Astrocyte of the cerebellum (primary cell): Measurements from ENCODE around the gene USP20.
A peak's percentile ranks its signal among the peaks of the same experiment; 100 is the strongest.

Experiments
- DNase-seq: peaks from one replicate; pipeline ENCODE4 v3.0.0-alpha.2; 2011; ENCODE audit warnings: low read depth
- H3K4me3 ChIP-seq: 2 replicates; pipeline ENCODE4 v1.5.1; 2011; ENCODE audit warnings: mild to moderate bottlenecking, low read depth, low read length, moderate library complexity
- in situ Hi-C: cut with HindIII; loops from 2 replicates; pipeline ENCODE4 v1.10.0; 2017; ENCODE audit warnings: low sequenced_read_pairs
- TF ChIP-seq, protein P1 (sequence below): IDR thresholded peaks from 2 replicates; pipeline ENCODE4 v1.5.1; 2012; ENCODE audit warnings: low read length, low read depth, moderate library complexity, mild to moderate bottlenecking; ENCODE audit errors: missing control alignments

USP20 gene

DNA sequence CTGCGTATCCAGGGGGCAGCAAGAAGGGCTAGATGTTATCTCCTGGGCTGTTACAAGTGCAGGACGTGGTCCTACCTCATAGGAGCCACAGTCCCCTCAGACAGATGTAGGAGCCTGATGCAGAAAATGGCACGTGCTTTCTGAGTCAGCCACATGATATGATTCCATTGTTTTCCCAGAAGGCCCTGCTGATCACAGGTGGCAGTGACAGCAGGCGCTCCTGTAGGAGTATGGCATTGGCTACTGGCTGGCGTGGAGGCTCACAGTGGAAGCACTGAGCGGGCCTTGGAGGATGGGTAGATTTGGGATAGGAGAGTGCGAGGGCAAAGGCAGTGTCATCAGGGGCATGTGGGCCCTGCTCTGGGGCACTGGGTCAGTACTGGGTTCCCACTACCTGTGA, 21.9 kb downstream of the USP20 start:
- no peak overlapping the region for H3K4me3 ChIP-seq
- TF ChIP-seq, protein P1, sequence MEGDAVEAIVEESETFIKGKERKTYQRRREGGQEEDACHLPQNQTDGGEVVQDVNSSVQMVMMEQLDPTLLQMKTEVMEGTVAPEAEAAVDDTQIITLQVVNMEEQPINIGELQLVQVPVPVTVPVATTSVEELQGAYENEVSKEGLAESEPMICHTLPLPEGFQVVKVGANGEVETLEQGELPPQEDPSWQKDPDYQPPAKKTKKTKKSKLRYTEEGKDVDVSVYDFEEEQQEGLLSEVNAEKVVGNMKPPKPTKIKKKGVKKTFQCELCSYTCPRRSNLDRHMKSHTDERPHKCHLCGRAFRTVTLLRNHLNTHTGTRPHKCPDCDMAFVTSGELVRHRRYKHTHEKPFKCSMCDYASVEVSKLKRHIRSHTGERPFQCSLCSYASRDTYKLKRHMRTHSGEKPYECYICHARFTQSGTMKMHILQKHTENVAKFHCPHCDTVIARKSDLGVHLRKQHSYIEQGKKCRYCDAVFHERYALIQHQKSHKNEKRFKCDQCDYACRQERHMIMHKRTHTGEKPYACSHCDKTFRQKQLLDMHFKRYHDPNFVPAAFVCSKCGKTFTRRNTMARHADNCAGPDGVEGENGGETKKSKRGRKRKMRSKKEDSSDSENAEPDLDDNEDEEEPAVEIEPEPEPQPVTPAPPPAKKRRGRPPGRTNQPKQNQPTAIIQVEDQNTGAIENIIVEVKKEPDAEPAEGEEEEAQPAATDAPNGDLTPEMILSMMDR = no peak
- DNase-seq = no peak
- in situ Hi-C loops = no loop called here

GRCh38 chr9:129858167-129858962, 23.1 kb downstream of the USP20 start:
- in situ Hi-C loops = no loop called here
- TF ChIP-seq, protein P1 = no peak

DNA sequence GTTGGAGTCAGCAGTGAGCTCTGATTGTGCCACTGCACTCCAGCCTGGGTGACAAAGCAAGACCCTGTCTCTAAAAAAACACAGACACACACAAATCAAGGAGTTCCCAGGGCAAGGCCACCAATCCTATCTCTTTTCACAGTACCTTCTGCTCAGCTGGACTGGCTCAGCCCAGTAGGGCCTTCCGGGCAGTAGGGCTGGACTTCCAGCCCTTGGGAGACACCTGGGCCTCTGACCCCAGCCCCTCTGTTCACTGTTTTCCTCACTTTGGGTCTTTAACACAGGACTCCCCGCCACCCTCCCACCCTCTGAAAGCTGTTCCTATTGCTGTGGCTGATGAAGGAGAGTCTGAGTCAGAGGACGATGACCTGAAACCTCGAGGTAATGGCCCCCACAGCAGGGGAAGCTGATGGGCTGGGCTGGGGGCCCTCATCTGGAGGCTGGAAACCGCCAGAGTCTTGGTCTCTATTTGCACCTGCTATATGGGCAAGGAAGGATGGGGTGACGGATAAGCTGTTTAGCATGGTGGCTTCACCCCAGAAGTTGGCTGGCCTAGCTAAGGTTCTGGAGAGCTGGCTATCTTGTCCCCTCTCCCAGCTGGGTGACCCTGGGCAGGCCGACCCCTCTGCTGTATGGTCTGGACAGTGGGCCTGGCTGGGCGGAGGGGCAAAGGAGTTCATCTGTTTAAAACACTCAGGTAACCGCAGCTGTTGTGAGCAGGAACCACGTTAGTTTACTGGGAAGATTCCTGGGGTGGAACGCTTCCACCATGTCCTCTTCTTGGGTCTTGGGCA, 25.6 kb downstream of the USP20 start:
- in situ Hi-C loops = no loop called here
- TF ChIP-seq, protein P1 = no peak
- H3K4me3 ChIP-seq = no peak overlapping the region
- DNase-seq = no peak

More at GRCh38 chr9:129858167-129858962, 23.1 kb downstream of the USP20 start:
- no peak overlapping the region for H3K4me3 ChIP-seq
- no peak for DNase-seq

DNA sequence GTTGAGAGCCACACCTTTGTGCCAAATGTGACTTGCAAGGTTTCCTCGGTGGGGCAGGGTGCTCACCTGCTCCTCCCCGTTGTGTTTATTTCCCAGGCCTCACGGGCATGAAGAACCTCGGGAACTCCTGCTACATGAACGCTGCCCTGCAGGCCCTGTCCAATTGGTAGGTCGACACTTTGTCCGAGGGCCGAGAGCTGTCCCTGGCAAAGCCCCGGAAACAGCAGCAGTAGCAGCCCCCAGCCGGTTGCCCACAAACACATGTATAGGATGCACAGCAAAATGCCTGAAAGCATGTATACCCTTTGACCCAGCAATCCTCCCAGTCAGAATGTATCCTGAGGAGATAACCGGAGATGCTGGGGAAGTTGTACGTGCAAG, 26.2 kb downstream of the USP20 start:
- H3K4me3 ChIP-seq = no peak overlapping the region
- in situ Hi-C loops = no loop called here
- DNase-seq = no peak
- TF ChIP-seq, protein P1 = no peak

DNA sequence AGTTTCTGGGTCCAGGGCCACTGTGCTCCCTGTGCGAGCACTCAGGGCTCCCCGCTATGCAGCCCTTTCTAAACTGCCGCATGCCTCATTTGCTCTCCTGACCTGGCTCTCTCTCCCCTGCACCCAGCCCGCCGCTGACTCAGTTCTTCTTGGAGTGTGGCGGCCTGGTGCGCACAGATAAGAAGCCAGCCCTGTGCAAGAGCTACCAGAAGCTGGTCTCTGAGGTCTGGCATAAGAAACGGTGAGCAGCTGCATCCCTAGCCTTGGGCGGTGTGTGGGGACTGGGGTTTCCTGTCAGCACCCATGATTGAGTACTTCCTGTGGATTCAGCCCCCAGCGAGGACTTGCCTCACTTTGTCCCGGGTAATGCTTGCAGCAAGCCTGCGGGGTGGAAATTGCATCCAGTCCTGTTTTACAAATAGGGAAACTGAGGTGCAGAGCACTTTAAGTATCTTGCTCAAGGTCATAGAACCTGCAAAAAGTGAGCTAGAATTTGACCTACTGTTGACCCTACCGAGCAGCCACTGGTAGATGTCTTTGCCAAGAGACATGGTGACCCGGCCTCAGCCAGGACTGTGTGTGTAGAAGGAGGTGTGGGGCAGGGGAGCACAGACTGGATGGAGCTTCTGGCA, 27.9 kb downstream of the USP20 start:
- TF ChIP-seq, protein P1 = no peak
- peak; percentile 45 for DNase-seq
- in situ Hi-C loops = no loop called here
- H3K4me3 ChIP-seq = no peak overlapping the region

DNA sequence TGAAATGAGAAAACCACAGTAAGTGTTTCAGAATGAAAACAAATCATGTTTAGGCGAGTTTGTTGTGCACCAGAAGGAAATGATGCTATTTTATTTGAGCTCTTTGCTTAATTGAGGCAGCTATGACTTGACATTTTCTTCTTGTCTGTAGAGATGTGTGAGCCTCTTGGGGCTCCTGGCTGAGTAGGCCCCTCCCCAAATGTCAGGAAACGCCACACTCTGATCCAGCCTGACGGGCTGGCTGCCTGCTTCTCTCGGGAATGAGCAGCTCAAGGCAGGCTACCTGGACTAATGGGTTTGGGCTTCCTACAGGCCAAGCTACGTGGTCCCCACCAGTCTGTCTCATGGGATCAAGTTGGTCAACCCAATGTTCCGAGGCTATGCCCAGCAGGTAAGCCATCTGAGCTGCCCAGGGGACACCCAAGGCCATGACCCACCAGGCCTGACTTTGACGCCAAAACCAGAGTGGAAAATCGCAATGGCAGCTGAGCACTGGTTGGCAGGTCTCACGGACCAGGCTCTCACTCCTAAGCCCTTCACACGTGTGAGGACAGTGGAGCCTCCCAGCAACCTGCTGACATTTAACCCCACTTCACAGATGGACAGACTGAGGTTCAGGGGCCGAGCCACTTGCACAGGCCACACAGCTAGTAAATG, 29.9 kb downstream of the USP20 start:
- in situ Hi-C loops = no loop called here
- DNase-seq = no peak
- TF ChIP-seq, protein P1 = no peak
- no peak overlapping the region for H3K4me3 ChIP-seq
